Right ventricle myocardium inferior (tissue), 1 donor: Measurements from ENCODE around the gene FREM3. TPM values are rescaled to one million over a fixed set of nuclear protein-coding genes. Genes with fewer than 3 reads are reported as not detected.
"Not testable (repeated sequence)": the region's sequence is repeated elsewhere in the genome, so short reads cannot be mapped to it uniquely, and the experiment has no call there.

ENCODE experiments used
- ATAC-seq: fragments of 200-7000 bp; cut with Tn5 transposase; one replicate; pipeline ENCODE4 v1.9.1; 2020; ENCODE audit warnings: mild to moderate bottlenecking, moderate library complexity
- DNase-seq: peaks from one replicate; pipeline ENCODE4 v3.0.0; 2021; ENCODE audit errors: missing footprints
- intact Hi-C: fragments of 100-400 bp; cut with DNase I; formaldehyde crosslinking; loops from one replicate; pipeline ENCODE4 v1.11.0; 2022
- long read RNA-seq: library from polyadenylated mRNA; unstranded; transcript quantifications from one replicate; pipeline ENCODE4 v2.0.0, GENCODE V29; 2021
- total RNA-seq: library from RNA; stranded (reverse); fragmentation: NEBNext Ultra II Directional; extraction: Animal tissue kit (Norgen Biotek cat#: 25700); gene quantifications from one replicate; pipeline ENCODE4 v1.2.1, GENCODE V29; 2021
- donor health status: DM: no; HTN: yes; CAD: no; lungs with severe emphysema.

Gene FREM3
- total RNA-seq, result not detected
- long read RNA-seq, result 0 reads

DNA sequence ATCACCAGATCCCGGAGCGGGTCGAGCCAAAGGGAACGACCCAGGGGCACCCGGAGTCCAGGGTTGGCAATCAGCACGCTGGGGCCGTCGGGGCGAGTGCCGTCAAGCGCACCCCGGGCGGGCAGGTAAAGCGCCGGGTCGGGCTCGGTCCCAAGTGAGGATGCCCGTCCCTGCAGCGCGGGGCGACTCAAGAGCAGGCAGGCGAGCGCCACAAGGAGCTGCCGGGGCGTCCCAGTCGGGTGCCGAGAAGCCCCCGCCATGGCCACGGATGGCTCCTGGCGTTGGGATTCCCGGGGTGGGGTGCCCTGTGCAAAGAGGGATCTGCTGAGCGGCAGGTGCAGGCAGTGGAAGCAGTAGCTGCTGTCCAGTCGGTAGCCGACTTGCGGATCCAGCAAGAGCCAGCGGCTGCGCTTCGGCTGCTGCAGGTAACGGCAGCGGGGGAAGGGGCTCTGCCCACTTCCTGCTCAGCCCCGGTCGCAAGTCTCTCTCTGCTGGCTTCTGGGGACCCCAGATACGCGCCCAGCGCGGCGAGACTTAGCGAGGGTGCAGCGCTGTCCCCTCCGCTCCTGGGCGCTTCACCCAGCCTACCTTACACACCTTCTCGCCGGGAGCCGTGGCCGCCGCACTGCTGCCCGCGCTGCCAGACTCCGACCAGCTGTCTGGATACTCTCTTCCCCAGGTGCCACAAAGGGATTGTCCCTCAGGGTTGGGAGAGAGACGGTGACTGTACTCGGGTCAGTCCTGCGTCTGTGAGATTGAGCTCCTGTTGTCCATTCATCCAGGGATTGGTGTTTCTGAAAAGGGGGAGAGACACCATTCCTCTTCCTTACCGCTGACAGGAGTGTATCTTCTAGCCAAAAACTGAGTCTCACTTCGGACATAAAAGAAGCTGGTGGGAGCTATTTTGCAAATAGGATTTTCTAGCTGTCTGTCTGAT is at the start of gene FREM3:
TSS of gene FREM3 (minus strand) at position 260 of the 937 bp plus-strand sequence. CDS start at position 260, 0 bp downstream.
- ATAC-seq, result no peak
- intact Hi-C loops, result no loop called here
- DNase-seq, result peak; percentile 57

- no peak for ATAC-seq
- no peak for DNase-seq
- intact Hi-C loops, result no loop called here
Observed at GRCh38 chr4:143745874-143746273, 45.4 kb upstream of the FREM3 start.

- DNase-seq (no peak), ATAC-seq (no peak)
- intact Hi-C loops, result no loop called here
Observed at GRCh38 chr4:143743591-143743990, 43.1 kb upstream of the FREM3 start.

DNA sequence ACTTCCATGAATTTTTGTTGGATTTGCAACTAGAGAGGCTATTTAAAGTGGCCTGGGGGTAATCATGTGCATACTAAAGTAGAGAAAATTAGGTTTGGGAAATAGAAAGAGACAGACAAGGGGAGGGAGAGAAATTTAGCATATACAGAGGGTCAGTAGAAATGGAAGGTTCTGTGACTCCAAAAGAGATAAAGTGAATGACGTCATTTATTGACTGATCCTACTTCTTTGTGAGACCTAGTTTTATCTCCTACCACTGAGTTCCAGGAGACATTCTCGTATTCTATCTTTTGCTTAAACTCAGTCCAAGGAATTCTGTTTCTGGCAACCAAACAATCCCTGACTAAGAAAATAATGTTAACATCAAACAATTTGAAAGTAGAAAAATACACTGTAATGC is 42.4 kb upstream of the FREM3 start:
- intact Hi-C loops, result no loop called here
- DNase-seq (no peak), ATAC-seq (no peak)

GRCh38 chr4:143736861-143737260 is 36.4 kb upstream of the FREM3 start:
- ATAC-seq (no peak), DNase-seq (no peak)
- intact Hi-C loops, result no loop called here

DNA sequence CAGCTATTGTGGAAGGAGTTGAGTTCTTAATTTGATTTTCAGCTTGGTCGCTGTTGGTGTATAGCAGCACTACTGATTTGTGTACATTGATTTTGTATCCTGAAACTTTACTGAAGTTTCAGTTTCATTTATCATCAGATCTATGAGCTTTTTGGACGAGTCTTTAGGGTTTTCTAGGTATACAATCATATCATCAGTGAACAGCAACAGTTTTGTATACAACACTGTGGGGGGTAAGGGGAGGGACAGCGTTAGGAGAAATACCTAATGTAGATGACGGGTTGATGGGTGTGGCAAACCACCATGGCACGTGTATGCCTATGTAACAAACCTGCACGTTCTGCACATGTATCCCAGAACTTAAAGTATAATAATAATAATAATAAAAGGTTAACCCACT is 35.6 kb upstream of the FREM3 start:
- intact Hi-C loops, ATAC-seq: not testable (repeated sequence)

GRCh38 chr4:143728166-143728565 is 27.7 kb upstream of the FREM3 start:
- no peak for ATAC-seq
- intact Hi-C loops, result no loop called here

More for the DNA sequence above, 35.6 kb upstream of the FREM3 start:
- DNase-seq, result not testable (repeated sequence)

GRCh38 chr4:143726714-143727113 is 26.2 kb upstream of the FREM3 start:
- intact Hi-C loops, result no loop called here
- ATAC-seq (no peak), DNase-seq (no peak)

More at GRCh38 chr4:143728166-143728565, 27.7 kb upstream of the FREM3 start:
- no peak for DNase-seq

DNA sequence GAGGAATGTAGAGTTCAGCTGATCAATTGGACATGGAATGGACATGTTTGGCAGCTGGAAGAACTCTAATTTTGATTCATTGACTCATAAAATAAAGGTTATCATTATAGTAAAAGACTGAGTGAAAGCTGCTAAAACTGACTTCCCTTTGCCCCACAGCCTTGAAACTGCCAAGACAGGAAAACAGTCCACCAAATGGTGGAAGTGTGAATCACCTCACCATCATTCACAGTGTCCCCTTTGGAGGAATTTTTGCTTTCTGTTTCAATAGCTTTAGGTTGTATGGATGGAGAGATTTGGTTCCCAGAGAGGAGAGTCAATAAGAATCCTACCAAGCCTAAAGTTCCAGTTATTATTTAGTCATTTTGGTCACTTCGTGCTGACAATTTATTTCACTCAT is 20.8 kb upstream of the FREM3 start:
- intact Hi-C loops, result no loop called here
- no peak for ATAC-seq
- DNase-seq, result no peak

- DNase-seq, intact Hi-C loops, ATAC-seq: not testable (repeated sequence)
Observed at GRCh38 chr4:143718748-143719147, 18.3 kb upstream of the FREM3 start.

DNA sequence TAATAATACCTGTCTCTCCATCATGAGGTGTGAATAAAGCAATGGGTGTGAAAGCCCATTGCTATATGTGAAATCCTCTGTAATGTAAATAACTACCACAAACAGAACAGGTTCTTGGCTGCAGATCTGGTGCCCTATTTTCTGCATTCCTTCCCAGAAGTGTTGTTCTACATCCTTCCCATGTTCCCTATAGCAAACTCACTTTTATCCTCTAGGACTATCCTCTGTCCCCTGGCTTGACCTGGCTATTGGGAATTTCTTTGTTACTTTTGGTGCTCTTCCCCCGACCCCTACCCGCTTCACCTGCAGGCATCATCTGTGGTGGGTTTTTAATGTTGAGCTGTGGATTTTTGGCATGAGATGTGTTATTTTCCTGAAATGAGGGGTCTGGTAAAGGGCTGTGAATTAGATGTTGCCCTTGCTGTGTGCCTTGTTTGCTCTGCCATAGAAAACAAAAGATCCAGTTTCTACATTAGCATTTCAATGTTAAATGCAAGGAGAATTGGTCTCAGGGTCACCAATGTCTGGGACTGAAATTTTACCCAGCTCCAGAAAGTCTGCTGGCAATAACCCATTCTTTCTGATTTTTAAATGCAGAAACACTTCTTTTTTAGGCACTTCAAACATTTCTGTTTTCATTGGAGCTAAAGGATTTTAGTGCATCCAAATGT is 13.6 kb upstream of the FREM3 start:
- intact Hi-C loops, result no loop called here
- DNase-seq (no peak), ATAC-seq (no peak)

GRCh38 chr4:143713553-143713952 is 13.1 kb upstream of the FREM3 start:
- ATAC-seq (no peak), DNase-seq (no peak)
- intact Hi-C loops, result no loop called here

- intact Hi-C loops, result no loop called here
- ATAC-seq, result no peak
- DNase-seq, result no peak
Observed at GRCh38 chr4:143712155-143712550, 11.7 kb upstream of the FREM3 start.

- intact Hi-C loops, result no loop called here
- DNase-seq, result no peak
- no peak for ATAC-seq
Observed at GRCh38 chr4:143711543-143712154, 11.2 kb upstream of the FREM3 start.

DNA sequence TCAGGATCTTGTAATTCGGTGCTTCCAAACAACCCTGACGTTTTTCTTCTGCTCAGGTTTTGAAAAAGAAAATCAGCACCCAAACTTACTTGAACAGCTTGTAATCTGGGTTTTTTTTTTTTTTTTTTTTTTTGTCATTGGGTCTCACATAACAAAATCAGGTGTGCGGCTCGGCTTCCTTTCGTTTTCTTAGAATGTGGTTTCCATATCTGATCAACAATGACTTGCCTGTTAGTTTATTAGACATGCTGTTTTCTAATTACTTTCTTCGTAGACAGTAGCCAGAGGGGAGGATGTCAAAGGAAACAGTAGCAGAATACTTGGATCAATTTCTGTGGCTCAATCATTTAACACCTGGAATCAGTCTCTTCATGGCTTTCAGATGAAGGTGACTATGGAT is 890 bp upstream of the FREM3 start:
- intact Hi-C loops, result no loop called here

GRCh38 chr4:143700046-143700415 is 444 bp downstream of the FREM3 start:
- intact Hi-C loops, result no loop called here

More for the DNA sequence above, 890 bp upstream of the FREM3 start:
- ATAC-seq (no peak), DNase-seq (no peak)

DNA sequence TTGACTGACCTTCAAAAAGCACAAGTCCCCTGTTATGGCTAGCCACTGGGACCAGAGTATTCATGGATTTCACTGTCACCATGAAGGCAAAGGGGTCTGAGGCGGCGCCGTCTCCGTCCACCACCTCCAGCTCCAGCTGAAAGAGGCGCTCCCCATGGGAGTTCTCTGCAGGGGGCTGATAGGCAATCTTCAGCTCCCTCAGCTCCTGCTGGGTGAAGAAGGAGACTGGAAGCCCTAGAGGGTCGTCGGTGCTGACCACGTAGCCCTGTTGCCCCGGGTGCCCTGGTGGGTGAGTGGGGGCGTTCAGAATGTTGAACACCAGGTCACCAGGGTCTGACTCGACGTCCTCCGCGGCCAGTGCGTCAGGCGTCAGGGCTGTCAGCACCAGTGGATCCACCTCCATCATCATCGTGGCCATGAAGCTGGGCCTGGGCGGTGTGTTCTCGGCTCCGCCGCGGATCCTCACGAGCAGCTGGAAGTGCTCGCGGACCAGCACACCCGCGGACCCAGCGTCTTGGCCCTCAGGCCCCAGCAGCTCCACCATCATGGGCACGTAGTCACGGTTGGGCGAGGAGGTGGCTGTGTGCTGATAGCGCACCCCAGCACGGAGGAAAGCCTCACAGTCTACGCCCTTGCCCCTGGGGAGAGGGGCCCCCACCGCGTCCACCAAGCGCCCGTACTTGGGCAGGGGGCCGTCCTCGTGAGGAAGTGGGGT is 987 bp downstream of the FREM3 start:
- intact Hi-C loops, result no loop called here
- no peak for DNase-seq
- ATAC-seq, result peak; percentile 12

More at GRCh38 chr4:143700046-143700415, 444 bp downstream of the FREM3 start:
- DNase-seq, result peak; percentile 72
- peak; percentile 26 for ATAC-seq

- intact Hi-C loops, result no loop called here
- ATAC-seq (no peak), DNase-seq (no peak)
Observed at GRCh38 chr4:143693856-143694255, 6.6 kb downstream of the FREM3 start.

- intact Hi-C loops, result no loop called here
- no peak for DNase-seq
- ATAC-seq, result no peak
Observed at GRCh38 chr4:143692241-143692640, 8.2 kb downstream of the FREM3 start.
